T-helper 1 cell (primary cell): ENCODE results near the gene PNPT1.
"Not testable (repeated sequence)": the region's sequence is repeated elsewhere in the genome, so short reads cannot be mapped to it uniquely, and the experiment has no call there.

Experiments
- DNase-seq, 5 donors: peaks; one replicate each; pipeline ENCODE4 v3.0.0-alpha.2; 2012 to 2020
- total RNA-seq, 4 donors: gene quantifications; one replicate each; lab custom pipeline; 2026; lab: John Stamatoyannopoulos, UW

PNPT1 gene
- 29.2 to 39.2 (median 33.7) reads per million in 4 donors for total RNA-seq

- peak; percentile 79 to 94 (median 86) for DNase-seq
These were observed at the start of gene PNPT1 for GRCh38 chr2:55693181-55694125. Gene PNPT1, minus strand, starts transcription at chr2:55693844. Its CDS starts 21 bp downstream, at chr2:55693823.

- DNase-seq: no peak
These were observed 49.4 kb upstream of the PNPT1 start for GRCh38 chr2:55742996-55743395.

GRCh38 chr2:55736019-55736536, 42.4 kb upstream of the PNPT1 start:
- DNase-seq: not testable (repeated sequence)

- DNase-seq: no peak
These were observed 41.1 kb upstream of the PNPT1 start for GRCh38 chr2:55734726-55735125.

- DNase-seq: no peak
These were observed 39.7 kb upstream of the PNPT1 start for GRCh38 chr2:55733335-55733734.

- DNase-seq: no peak
These were observed 39.2 kb upstream of the PNPT1 start for GRCh38 chr2:55732854-55733253.

- no peak for DNase-seq
These were observed 35.6 kb upstream of the PNPT1 start for GRCh38 chr2:55729136-55729685.

GRCh38 chr2:55721596-55722215, 28.1 kb upstream of the PNPT1 start:
- no peak for DNase-seq

GRCh38 chr2:55720417-55720816, 26.8 kb upstream of the PNPT1 start:
- DNase-seq: no peak

- no peak for DNase-seq
These were observed 26.2 kb upstream of the PNPT1 start for GRCh38 chr2:55719852-55720251.

GRCh38 chr2:55718165-55719008, 24.7 kb upstream of the PNPT1 start:
- peak in 2 of 5 donors; percentile 22 to 36 for DNase-seq

GRCh38 chr2:55715626-55716025, 22.0 kb upstream of the PNPT1 start:
- DNase-seq: no peak

- DNase-seq: not testable (repeated sequence)
These were observed 21.5 kb upstream of the PNPT1 start for GRCh38 chr2:55715178-55715577.

- DNase-seq: no peak
These were observed 18.9 kb upstream of the PNPT1 start for GRCh38 chr2:55712477-55713060.

- DNase-seq: no peak
These were observed 16.4 kb upstream of the PNPT1 start for GRCh38 chr2:55710025-55710424.

- DNase-seq: no peak
These were observed 14.1 kb upstream of the PNPT1 start for GRCh38 chr2:55707751-55708150.

GRCh38 chr2:55706258-55706657, 12.6 kb upstream of the PNPT1 start:
- not testable (repeated sequence) for DNase-seq

- DNase-seq: no peak
These were observed 11.5 kb upstream of the PNPT1 start for GRCh38 chr2:55705027-55705653.

- no peak for DNase-seq
These were observed 9.7 kb upstream of the PNPT1 start for GRCh38 chr2:55703350-55703749.

GRCh38 chr2:55692740-55693139, 904 bp downstream of the PNPT1 start:
- not testable (repeated sequence) for DNase-seq

- no peak for DNase-seq
These were observed 21.0 kb downstream of the PNPT1 start for GRCh38 chr2:55672630-55673029.
